Epithelial cell of proximal tubule (primary cell): ENCODE results near the gene SSPN. TPM values are rescaled to one million over a fixed set of nuclear protein-coding genes. Genes with fewer than 3 reads are reported as not detected.

Experiments used
- DNase-seq: peaks from one replicate; pipeline ENCODE4 v3.0.0-alpha.2; 2011; ENCODE audit warnings: low read depth
- H3K4me3 ChIP-seq: 2 replicates; pipeline ENCODE4 v1.5.1; 2011; ENCODE audit warnings: low read depth, mild to moderate bottlenecking, low read length
- total RNA-seq: library from RNA; depleted of rRNA; stranded (reverse); fragments of >200 nt; gene quantifications from 2 replicates; pipeline ENCODE4 v1.2.3, GENCODE V29; 2015
- TF ChIP-seq, protein P1 (sequence below): conservative IDR thresholded peaks from 2 replicates; pipeline ENCODE4 v1.5.1; 2012; ENCODE audit warnings: low read depth, mild to moderate bottlenecking, low read length

Gene SSPN
- total RNA-seq, 1 donor from 2014 or later, result 1.6 TPM

DNA sequence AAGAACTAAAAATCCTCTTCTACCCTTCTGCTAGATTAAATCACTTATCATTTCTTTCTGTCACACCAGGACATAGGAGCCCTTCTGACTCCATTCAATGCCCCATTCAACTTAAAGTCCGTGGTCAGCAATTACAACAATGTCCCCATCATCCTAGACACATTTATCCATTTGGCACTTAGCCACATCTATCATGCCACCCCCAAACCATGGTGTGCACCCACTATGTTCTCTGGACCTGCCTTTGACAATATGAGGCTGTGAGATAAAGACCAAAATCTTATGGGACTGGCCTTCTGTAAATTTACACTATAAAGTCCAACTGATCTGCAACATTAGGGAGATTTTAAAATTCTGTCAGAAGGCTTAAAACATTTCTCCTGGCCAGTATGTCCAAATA, 104.4 kb downstream of the SSPN start:
- TF ChIP-seq, protein P1, sequence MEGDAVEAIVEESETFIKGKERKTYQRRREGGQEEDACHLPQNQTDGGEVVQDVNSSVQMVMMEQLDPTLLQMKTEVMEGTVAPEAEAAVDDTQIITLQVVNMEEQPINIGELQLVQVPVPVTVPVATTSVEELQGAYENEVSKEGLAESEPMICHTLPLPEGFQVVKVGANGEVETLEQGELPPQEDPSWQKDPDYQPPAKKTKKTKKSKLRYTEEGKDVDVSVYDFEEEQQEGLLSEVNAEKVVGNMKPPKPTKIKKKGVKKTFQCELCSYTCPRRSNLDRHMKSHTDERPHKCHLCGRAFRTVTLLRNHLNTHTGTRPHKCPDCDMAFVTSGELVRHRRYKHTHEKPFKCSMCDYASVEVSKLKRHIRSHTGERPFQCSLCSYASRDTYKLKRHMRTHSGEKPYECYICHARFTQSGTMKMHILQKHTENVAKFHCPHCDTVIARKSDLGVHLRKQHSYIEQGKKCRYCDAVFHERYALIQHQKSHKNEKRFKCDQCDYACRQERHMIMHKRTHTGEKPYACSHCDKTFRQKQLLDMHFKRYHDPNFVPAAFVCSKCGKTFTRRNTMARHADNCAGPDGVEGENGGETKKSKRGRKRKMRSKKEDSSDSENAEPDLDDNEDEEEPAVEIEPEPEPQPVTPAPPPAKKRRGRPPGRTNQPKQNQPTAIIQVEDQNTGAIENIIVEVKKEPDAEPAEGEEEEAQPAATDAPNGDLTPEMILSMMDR, result no peak
- H3K4me3 ChIP-seq, result no peak overlapping the region
- no peak for DNase-seq

Other genes with a start within 250 kb of the SSPN start
- 19.4 and 29.6 TPM in 2 replicates for gene RASSF8, start 236.9 kb upstream of the SSPN start, total RNA-seq
- gene BHLHE41, start 70.5 kb upstream of the SSPN start, total RNA-seq, result 1.3 and 5.2 TPM in 2 replicates